K562 (cell line): ENCODE results near the gene IFNGR2. TPM values are rescaled to one million over a fixed set of nuclear protein-coding genes. Genes with fewer than 3 reads are reported as not detected.

Experiments used
- CCNT2 ChIP-seq: IDR thresholded peaks from 2 replicates; pipeline ENCODE4 v1.6.1; 2011; ENCODE audit warnings: borderline replicate concordance, low read depth, mild to moderate bottlenecking, moderate library complexity, mixed read lengths, low read length; ENCODE audit not compliant: insufficient read length; ENCODE audit errors: extremely low read depth
- FOXA1 ChIP-seq: fragments of 450-650 bp; IDR thresholded peaks from 2 replicates; pipeline ENCODE4 v1.6.1; 2016; ENCODE audit warnings: mild to moderate bottlenecking, borderline replicate concordance
- GATA2 ChIP-seq: sonication (generic); formaldehyde crosslinking; IDR thresholded peaks from 2 replicates; pipeline ENCODE4 v1.4.0; 2020; ENCODE audit warnings: mild to moderate bottlenecking, missing genetic modification reagents
- HMG20B ChIP-seq: fragments of 250-450 bp; sonication (Bioruptor Pico); IDR thresholded peaks from 2 replicates; pipeline ENCODE4 v1.5.0; 2021; ENCODE audit warnings: mild to moderate bottlenecking
- LCOR ChIP-seq: sonication (generic); formaldehyde crosslinking; IDR thresholded peaks from 2 replicates; pipeline ENCODE4 v1.8.0; 2022; ENCODE audit warnings: mild to moderate bottlenecking, missing genetic modification reagents
- MXI1 ChIP-seq: IDR thresholded peaks from 2 replicates; pipeline ENCODE4 v1.6.1; 2011; ENCODE audit warnings: low read depth, mild to moderate bottlenecking, improper control_type of control experiment, low read length
- OTX1 ChIP-seq: fragments of 450-650 bp; formaldehyde crosslinking; IDR thresholded peaks from 2 replicates; pipeline ENCODE4 v1.4.0; 2022; ENCODE audit warnings: mild to moderate bottlenecking
- PHB ChIP-seq: fragments of 250-450 bp; sonication (Bioruptor Pico); IDR thresholded peaks from 2 replicates; pipeline ENCODE4 v1.5.0; 2021
- SRF ChIP-seq, 2 experiments: fragments of 250-450, 450-650 bp in 1 of 2; sonication (Bioruptor Pico) in 1 of 2; sonication (generic) in 1 of 2; formaldehyde crosslinking; IDR thresholded peaks; 2 replicates each; pipeline versions ENCODE4 v1.5.0 to v1.5.1; 2020 to 2022; ENCODE audit warnings: mild to moderate bottlenecking in 1 of 2, missing genetic modification reagents in 1 of 2
- SRSF1 ChIP-seq: fragments of 200-400 bp; formaldehyde crosslinking; IDR thresholded peaks from 2 replicates; pipeline ENCODE4 v1.6.1; 2017; ENCODE audit warnings: mild to moderate bottlenecking, low read depth, low read length, moderate library complexity
- TEAD1 ChIP-seq, 2 experiments: fragments of 450-650 bp in 1 of 2; sonication (generic) in 1 of 2; formaldehyde crosslinking; IDR thresholded peaks; 2 replicates each; pipeline versions ENCODE4 v1.4.0 to v1.8.0; 2020 to 2022; ENCODE audit warnings: mild to moderate bottlenecking in 2 of 2, missing genetic modification reagents in 1 of 2
- ZNF766 ChIP-seq: fragments of 200-800 bp; sonication (Bioruptor generic); conservative IDR thresholded peaks from 2 replicates; pipeline ENCODE4 v1.6.1; 2016; ENCODE audit warnings: missing genetic modification characterization, missing compliant biosample characterization
- polyA plus RNA-seq, 8 experiments: library from polyadenylated mRNA; depleted of rRNA in 4 of 8; stranded (reverse) in 5 of 8; unstranded in 3 of 8; fragments of >200 nt; fragmentation: Nextera tagmentation in 2 of 8; fragmentation: Illumina TruSeq in 1 of 8; extraction: Ambion mirVana in 2 of 8; extraction: Trizol in 1 of 8; gene quantifications; 2 replicates each; pipeline versions ENCODE4 v1.2.1 to v1.2.3, GENCODE V29; 2011 to 2014; ENCODE audit warnings: inconsistent platforms in 1 of 8, missing spikeins in 1 of 8
- total RNA-seq, 7 experiments: library from RNA; depleted of rRNA in 6 of 7; stranded (reverse); fragments of >200 nt in 6 of 7; fragmentation: Illumina TruSeq in 2 of 7; extraction: Trizol in 2 of 7; gene quantifications; 2 replicates each; pipeline versions ENCODE4 v1.2.1 to v1.2.3, GENCODE V29; 2011 to 2021; ENCODE audit warnings: low replicate concordance in 1 of 7
- TF ChIP-seq, protein P1 (sequence below): fragments of 450-650 bp; IDR thresholded peaks from 2 replicates; pipeline ENCODE4 v1.6.1; 2016; ENCODE audit warnings: mild to moderate bottlenecking
- TF ChIP-seq, protein P2 (sequence below): IDR thresholded peaks from 2 replicates; pipeline ENCODE4 v1.6.1; 2014; ENCODE audit warnings: antibody characterized with exemption
- TF ChIP-seq, protein P3 (sequence below): sonication (generic); formaldehyde crosslinking; IDR thresholded peaks from 2 replicates; pipeline ENCODE4 v1.9.0; 2022; ENCODE audit warnings: mild to moderate bottlenecking, missing genetic modification reagents
- TF ChIP-seq, protein P4 (sequence below): fragments of 250-450 bp; sonication (Bioruptor Pico); IDR thresholded peaks from 2 replicates; pipeline ENCODE4 v1.4.0; 2020; ENCODE audit warnings: mild to moderate bottlenecking, moderate library complexity, borderline replicate concordance
- TF ChIP-seq, protein P5 (sequence below): fragments of 450-650 bp; conservative IDR thresholded peaks from 2 replicates; pipeline ENCODE4 v1.6.1; 2016; ENCODE audit warnings: missing genetic modification characterization, low read depth, mild to moderate bottlenecking, control low read depth, missing compliant biosample characterization
- TF ChIP-seq, protein P6 (sequence below): IDR thresholded peaks from 2 replicates; pipeline ENCODE4 v1.6.1; 2016; ENCODE audit warnings: missing genetic modification characterization, missing compliant biosample characterization

The IFNGR2 gene
- total and polyA plus RNA-seq, 9 of the 15 experiments (the other 6 are each of a cell fraction or from before 2014, with no cell fraction given), result 6.7 to 58.0 (median 28.5) TPM

DNA sequence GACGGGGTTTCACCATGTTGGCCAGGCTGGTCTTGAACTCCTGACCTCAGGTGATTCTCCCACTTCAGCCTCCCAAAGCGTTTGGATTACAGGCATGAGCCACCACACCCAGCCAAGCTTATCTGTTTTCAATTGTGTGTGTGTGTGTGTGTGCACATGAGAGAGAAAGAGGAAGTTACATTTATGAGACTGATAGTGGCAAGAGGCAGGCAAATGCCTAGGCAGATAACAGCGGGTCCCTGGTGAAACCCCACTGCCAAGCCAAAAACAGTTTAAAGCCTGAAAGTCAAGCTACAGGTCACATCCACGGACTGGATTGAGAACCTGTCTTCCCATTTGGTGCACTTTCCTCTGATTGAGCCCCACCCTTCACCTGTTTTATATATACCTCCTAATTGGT, 35.1 kb upstream of the IFNGR2 start (continued):
- TF ChIP-seq, protein P1, sequence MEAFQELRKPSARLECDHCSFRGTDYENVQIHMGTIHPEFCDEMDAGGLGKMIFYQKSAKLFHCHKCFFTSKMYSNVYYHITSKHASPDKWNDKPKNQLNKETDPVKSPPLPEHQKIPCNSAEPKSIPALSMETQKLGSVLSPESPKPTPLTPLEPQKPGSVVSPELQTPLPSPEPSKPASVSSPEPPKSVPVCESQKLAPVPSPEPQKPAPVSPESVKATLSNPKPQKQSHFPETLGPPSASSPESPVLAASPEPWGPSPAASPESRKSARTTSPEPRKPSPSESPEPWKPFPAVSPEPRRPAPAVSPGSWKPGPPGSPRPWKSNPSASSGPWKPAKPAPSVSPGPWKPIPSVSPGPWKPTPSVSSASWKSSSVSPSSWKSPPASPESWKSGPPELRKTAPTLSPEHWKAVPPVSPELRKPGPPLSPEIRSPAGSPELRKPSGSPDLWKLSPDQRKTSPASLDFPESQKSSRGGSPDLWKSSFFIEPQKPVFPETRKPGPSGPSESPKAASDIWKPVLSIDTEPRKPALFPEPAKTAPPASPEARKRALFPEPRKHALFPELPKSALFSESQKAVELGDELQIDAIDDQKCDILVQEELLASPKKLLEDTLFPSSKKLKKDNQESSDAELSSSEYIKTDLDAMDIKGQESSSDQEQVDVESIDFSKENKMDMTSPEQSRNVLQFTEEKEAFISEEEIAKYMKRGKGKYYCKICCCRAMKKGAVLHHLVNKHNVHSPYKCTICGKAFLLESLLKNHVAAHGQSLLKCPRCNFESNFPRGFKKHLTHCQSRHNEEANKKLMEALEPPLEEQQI, result peak; percentile 66; the same call in 1 of the 2 replicates
- TF ChIP-seq LCOR (CRISPR knock-in tag) (peak; percentile 72; the same call in 1 of the 2 replicates), SRF (CRISPR knock-in tag; IDR thresholded peaks at IDR 0.05) (no peak), OTX1 (CRISPR knock-in tag) (no peak), CCNT2 (no peak), FOXA1 (no peak), GATA2 (CRISPR knock-in tag) (peak; percentile 87), SRSF1 (no peak), HMG20B (CRISPR knock-in tag) (no peak), PHB (CRISPR knock-in tag) (no peak), MXI1 (no peak), TEAD1 (CRISPR knock-in tag; IDR thresholded peaks at IDR 0.05) (peak; percentile 61 to 69; a peak in 2 of 4 replicates), ZNF766 (CRISPR knock-in tag) (peak; percentile 73)
- TF ChIP-seq, protein P2, sequence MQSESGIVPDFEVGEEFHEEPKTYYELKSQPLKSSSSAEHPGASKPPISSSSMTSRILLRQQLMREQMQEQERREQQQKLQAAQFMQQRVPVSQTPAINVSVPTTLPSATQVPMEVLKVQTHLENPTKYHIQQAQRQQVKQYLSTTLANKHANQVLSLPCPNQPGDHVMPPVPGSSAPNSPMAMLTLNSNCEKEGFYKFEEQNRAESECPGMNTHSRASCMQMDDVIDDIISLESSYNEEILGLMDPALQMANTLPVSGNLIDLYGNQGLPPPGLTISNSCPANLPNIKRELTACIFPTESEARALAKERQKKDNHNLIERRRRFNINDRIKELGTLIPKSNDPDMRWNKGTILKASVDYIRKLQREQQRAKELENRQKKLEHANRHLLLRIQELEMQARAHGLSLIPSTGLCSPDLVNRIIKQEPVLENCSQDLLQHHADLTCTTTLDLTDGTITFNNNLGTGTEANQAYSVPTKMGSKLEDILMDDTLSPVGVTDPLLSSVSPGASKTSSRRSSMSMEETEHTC, result no peak
- TF ChIP-seq, protein P3, sequence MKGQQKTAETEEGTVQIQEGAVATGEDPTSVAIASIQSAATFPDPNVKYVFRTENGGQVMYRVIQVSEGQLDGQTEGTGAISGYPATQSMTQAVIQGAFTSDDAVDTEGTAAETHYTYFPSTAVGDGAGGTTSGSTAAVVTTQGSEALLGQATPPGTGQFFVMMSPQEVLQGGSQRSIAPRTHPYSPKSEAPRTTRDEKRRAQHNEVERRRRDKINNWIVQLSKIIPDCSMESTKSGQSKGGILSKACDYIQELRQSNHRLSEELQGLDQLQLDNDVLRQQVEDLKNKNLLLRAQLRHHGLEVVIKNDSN (CRISPR knock-in tag), result no peak
- TF ChIP-seq, protein P4, sequence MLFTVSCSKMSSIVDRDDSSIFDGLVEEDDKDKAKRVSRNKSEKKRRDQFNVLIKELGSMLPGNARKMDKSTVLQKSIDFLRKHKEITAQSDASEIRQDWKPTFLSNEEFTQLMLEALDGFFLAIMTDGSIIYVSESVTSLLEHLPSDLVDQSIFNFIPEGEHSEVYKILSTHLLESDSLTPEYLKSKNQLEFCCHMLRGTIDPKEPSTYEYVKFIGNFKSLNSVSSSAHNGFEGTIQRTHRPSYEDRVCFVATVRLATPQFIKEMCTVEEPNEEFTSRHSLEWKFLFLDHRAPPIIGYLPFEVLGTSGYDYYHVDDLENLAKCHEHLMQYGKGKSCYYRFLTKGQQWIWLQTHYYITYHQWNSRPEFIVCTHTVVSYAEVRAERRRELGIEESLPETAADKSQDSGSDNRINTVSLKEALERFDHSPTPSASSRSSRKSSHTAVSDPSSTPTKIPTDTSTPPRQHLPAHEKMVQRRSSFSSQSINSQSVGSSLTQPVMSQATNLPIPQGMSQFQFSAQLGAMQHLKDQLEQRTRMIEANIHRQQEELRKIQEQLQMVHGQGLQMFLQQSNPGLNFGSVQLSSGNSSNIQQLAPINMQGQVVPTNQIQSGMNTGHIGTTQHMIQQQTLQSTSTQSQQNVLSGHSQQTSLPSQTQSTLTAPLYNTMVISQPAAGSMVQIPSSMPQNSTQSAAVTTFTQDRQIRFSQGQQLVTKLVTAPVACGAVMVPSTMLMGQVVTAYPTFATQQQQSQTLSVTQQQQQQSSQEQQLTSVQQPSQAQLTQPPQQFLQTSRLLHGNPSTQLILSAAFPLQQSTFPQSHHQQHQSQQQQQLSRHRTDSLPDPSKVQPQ, result no peak
- TF ChIP-seq, protein P5, sequence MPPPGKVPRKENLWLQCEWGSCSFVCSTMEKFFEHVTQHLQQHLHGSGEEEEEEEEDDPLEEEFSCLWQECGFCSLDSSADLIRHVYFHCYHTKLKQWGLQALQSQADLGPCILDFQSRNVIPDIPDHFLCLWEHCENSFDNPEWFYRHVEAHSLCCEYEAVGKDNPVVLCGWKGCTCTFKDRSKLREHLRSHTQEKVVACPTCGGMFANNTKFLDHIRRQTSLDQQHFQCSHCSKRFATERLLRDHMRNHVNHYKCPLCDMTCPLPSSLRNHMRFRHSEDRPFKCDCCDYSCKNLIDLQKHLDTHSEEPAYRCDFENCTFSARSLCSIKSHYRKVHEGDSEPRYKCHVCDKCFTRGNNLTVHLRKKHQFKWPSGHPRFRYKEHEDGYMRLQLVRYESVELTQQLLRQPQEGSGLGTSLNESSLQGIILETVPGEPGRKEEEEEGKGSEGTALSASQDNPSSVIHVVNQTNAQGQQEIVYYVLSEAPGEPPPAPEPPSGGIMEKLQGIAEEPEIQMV (tag), result peak; percentile 91
- TF ChIP-seq, protein P6, sequence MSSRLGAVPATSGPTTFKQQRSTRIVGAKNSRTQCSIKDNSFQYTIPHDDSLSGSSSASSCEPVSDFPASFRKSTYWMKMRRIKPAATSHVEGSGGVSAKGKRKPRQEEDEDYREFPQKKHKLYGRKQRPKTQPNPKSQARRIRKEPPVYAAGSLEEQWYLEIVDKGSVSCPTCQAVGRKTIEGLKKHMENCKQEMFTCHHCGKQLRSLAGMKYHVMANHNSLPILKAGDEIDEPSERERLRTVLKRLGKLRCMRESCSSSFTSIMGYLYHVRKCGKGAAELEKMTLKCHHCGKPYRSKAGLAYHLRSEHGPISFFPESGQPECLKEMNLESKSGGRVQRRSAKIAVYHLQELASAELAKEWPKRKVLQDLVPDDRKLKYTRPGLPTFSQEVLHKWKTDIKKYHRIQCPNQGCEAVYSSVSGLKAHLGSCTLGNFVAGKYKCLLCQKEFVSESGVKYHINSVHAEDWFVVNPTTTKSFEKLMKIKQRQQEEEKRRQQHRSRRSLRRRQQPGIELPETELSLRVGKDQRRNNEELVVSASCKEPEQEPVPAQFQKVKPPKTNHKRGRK, result no peak; the same call in 1 of the 2 replicates
